HG03342 (cell line): ENCODE data around the gene MROH2A.

ENCODE experiments used
- ATAC-seq: cut with Tn5 transposase; IDR thresholded peaks from one replicate; pipeline ENCODE4 v1.9.1; 2021; ENCODE audit warnings: mild to moderate bottlenecking, moderate library complexity; ENCODE audit not compliant: unreplicated experiment

The MROH2A gene

GRCh38 chr2:233800208-233800607 is 22.1 kb downstream of the MROH2A start:
- ATAC-seq: no peak

- no peak for ATAC-seq
These were observed 23.4 kb downstream of the MROH2A start for GRCh38 chr2:233801357-233802131.

- ATAC-seq: no peak
These were observed 24.1 kb downstream of the MROH2A start for GRCh38 chr2:233802132-233802815.

- no peak for ATAC-seq
These were observed 25.3 kb downstream of the MROH2A start for GRCh38 chr2:233803292-233803911.

GRCh38 chr2:233803994-233804393 is 25.9 kb downstream of the MROH2A start:
- no peak for ATAC-seq

- ATAC-seq: no peak
These were observed 29.2 kb downstream of the MROH2A start for GRCh38 chr2:233807215-233807865.

- no peak for ATAC-seq
These were observed 30.1 kb downstream of the MROH2A start for GRCh38 chr2:233807966-233808935.

GRCh38 chr2:233810385-233810784 is 32.3 kb downstream of the MROH2A start:
- no peak for ATAC-seq

GRCh38 chr2:233811087-233811486 is 33.0 kb downstream of the MROH2A start:
- no peak for ATAC-seq

GRCh38 chr2:233811732-233812131 is 33.6 kb downstream of the MROH2A start:
- no peak for ATAC-seq

GRCh38 chr2:233813236-233814055 is 35.3 kb downstream of the MROH2A start:
- ATAC-seq: no peak

- ATAC-seq: no peak
These were observed 36.1 kb downstream of the MROH2A start for GRCh38 chr2:233814056-233814835.

- ATAC-seq: no peak
These were observed 37.7 kb downstream of the MROH2A start for GRCh38 chr2:233815861-233816260.

- no peak for ATAC-seq
These were observed 38.2 kb downstream of the MROH2A start for GRCh38 chr2:233816334-233816733.

GRCh38 chr2:233816771-233817170 is 38.6 kb downstream of the MROH2A start:
- no peak for ATAC-seq

GRCh38 chr2:233817361-233817911 is 39.3 kb downstream of the MROH2A start:
- ATAC-seq: no peak

- no peak for ATAC-seq
These were observed 40.0 kb downstream of the MROH2A start for GRCh38 chr2:233817995-233818638.
